Astrocyte of the cerebellum (primary cell): Measurements from ENCODE around the gene BCL2L11.
A peak's percentile ranks its signal among the peaks of the same experiment; 100 is the strongest.

ENCODE experiments used
- DNase-seq: peaks from one replicate; pipeline ENCODE4 v3.0.0-alpha.2; 2011; ENCODE audit warnings: low read depth
- H3K4me3 ChIP-seq: 2 replicates; pipeline ENCODE4 v1.5.1; 2011; ENCODE audit warnings: mild to moderate bottlenecking, low read depth, low read length, moderate library complexity
- in situ Hi-C: cut with HindIII; loops from 2 replicates; pipeline ENCODE4 v1.10.0; 2017; ENCODE audit warnings: low sequenced_read_pairs
- TF ChIP-seq, protein P1 (sequence below): IDR thresholded peaks from 2 replicates; pipeline ENCODE4 v1.5.1; 2012; ENCODE audit warnings: low read length, low read depth, moderate library complexity, mild to moderate bottlenecking; ENCODE audit errors: missing control alignments

The BCL2L11 gene

GRCh38 chr2:111106706-111107105 lies 14.0 kb upstream of the BCL2L11 start:
- no peak overlapping the region for H3K4me3 ChIP-seq
- TF ChIP-seq, protein P1, sequence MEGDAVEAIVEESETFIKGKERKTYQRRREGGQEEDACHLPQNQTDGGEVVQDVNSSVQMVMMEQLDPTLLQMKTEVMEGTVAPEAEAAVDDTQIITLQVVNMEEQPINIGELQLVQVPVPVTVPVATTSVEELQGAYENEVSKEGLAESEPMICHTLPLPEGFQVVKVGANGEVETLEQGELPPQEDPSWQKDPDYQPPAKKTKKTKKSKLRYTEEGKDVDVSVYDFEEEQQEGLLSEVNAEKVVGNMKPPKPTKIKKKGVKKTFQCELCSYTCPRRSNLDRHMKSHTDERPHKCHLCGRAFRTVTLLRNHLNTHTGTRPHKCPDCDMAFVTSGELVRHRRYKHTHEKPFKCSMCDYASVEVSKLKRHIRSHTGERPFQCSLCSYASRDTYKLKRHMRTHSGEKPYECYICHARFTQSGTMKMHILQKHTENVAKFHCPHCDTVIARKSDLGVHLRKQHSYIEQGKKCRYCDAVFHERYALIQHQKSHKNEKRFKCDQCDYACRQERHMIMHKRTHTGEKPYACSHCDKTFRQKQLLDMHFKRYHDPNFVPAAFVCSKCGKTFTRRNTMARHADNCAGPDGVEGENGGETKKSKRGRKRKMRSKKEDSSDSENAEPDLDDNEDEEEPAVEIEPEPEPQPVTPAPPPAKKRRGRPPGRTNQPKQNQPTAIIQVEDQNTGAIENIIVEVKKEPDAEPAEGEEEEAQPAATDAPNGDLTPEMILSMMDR, result no peak
- in situ Hi-C loops, result no loop called here
- no peak for DNase-seq

GRCh38 chr2:111108745-111109271 lies 11.9 kb upstream of the BCL2L11 start:
- in situ Hi-C loops, result no loop called here
- TF ChIP-seq, protein P1, result no peak
- no peak overlapping the region for H3K4me3 ChIP-seq
- no peak for DNase-seq

GRCh38 chr2:111111101-111111755 lies 9.5 kb upstream of the BCL2L11 start:
- TF ChIP-seq, protein P1, result no peak
- H3K4me3 ChIP-seq, result no peak overlapping the region
- in situ Hi-C loops, result no loop called here
- no peak for DNase-seq

DNA sequence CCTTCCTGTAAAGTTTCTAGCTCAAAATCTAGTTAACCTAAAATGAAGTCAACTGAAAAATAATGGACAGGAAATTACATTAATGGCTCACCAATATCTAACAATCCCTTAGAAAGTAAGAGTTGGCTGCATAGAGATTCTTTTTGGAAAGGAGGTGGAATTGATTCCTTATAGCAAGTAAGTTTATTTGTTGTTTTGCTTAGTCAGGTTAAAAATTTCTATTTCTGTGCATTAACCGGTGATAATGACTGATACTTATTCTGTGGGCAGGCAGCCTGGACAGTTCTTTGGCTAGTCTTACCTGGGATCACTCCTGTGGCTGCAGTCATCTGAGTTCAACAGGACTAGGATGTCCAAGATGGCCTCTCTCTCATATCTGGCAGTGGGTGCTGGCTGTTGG lies 6.9 kb upstream of the BCL2L11 start:
- TF ChIP-seq, protein P1, result no peak
- in situ Hi-C loops, result no loop called here
- DNase-seq, result no peak
- no peak overlapping the region for H3K4me3 ChIP-seq

DNA sequence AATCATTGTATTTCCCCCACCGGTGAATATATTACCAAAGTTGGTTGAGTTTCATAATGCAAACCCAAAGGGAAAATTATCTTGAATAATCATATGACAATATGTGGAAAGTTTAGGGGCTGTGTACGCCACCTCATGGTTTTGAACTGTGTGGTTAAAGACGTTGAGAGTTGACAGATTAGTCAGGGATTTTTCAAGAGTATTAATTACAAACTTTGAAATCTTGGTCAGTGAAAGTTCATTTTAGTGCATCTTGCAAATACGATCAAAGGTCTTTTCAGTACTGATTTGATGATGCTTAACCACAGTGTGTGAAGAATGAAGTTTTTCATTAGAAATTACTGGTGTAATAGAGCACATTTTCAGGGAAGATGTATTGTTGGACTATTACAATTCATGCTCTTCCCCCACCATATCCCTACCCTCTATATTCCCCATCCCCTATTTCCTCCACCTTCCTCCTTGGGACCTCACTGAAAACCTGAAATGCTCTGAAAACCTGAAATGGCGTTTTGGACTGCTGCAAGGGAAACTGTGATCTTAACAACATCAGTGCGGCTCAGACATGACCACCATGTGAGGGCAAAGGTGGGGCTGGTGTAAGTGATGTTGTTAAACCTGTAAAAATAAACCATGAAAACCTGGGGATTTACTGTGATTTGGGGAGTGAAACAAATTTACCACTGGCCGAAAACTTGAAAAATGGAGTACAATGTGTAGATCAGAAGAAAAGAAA lies 4.5 kb upstream of the BCL2L11 start:
- no peak overlapping the region for H3K4me3 ChIP-seq
- TF ChIP-seq, protein P1, result no peak
- in situ Hi-C loops, result no loop called here
- DNase-seq, result no peak

GRCh38 chr2:111116843-111117597 lies 3.7 kb upstream of the BCL2L11 start:
- TF ChIP-seq, protein P1, result peak; percentile 97
- DNase-seq, result peak; percentile 37
- H3K4me3 ChIP-seq, result peak overlapping the region; percentile 42
- in situ Hi-C loops, result no loop called here
